ENCODE measurements around the gene NUP210L.

GRCh38 chr1:154182344-154183045, 27.6 kb upstream of the NUP210L start:
- TF ChIP-seq, protein P1, sequence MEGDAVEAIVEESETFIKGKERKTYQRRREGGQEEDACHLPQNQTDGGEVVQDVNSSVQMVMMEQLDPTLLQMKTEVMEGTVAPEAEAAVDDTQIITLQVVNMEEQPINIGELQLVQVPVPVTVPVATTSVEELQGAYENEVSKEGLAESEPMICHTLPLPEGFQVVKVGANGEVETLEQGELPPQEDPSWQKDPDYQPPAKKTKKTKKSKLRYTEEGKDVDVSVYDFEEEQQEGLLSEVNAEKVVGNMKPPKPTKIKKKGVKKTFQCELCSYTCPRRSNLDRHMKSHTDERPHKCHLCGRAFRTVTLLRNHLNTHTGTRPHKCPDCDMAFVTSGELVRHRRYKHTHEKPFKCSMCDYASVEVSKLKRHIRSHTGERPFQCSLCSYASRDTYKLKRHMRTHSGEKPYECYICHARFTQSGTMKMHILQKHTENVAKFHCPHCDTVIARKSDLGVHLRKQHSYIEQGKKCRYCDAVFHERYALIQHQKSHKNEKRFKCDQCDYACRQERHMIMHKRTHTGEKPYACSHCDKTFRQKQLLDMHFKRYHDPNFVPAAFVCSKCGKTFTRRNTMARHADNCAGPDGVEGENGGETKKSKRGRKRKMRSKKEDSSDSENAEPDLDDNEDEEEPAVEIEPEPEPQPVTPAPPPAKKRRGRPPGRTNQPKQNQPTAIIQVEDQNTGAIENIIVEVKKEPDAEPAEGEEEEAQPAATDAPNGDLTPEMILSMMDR (conservative IDR thresholded peaks at IDR 0.05; ENCODE audit: low read length) = no peak
- TF ChIP-seq EZH2phosphoT487 (IDR thresholded peaks at IDR 0.05; ENCODE audit: borderline replicate concordance) = no peak
